KMS-11 (cell line): Measurements from ENCODE around the gene ZNF142.

Source experiments
- H2AFZ ChIP-seq: fragments of 200-600 bp; sonication (generic); 2 replicates; pipeline ENCODE4 v1.6.1; 2016; ENCODE audit warnings: antibody characterized with exemption, mixed run types, low read depth
- H3K27ac ChIP-seq: fragments of 200-600 bp; sonication (generic); 2 replicates; pipeline ENCODE4 v1.6.1; 2016; ENCODE audit warnings: mild to moderate bottlenecking, mixed run types
- H3K27me3 ChIP-seq: fragments of 200-600 bp; sonication (generic); 2 replicates; pipeline ENCODE4 v1.6.1; 2017; ENCODE audit warnings: mild to moderate bottlenecking, low read depth, mixed run types, moderate library complexity; ENCODE audit not compliant: insufficient read depth
- H3K36me3 ChIP-seq: fragments of 200-600 bp; sonication (generic); 2 replicates; pipeline ENCODE4 v1.6.1; 2017; ENCODE audit warnings: mild to moderate bottlenecking, mixed run types; ENCODE audit not compliant: insufficient read depth
- H3K4me1 ChIP-seq: fragments of 200-600 bp; sonication (generic); 2 replicates; pipeline ENCODE4 v1.6.1; 2016; ENCODE audit warnings: mild to moderate bottlenecking, low read depth, mixed run types; ENCODE audit not compliant: poor library complexity, severe bottlenecking
- H3K4me2 ChIP-seq: fragments of 200-600 bp; sonication (generic); 2 replicates; pipeline ENCODE4 v1.7.0; 2016; ENCODE audit warnings: mild to moderate bottlenecking, mixed run types
- H3K4me3 ChIP-seq: fragments of 200-600 bp; sonication (generic); IDR thresholded peaks from 2 replicates; pipeline ENCODE4 v1.6.1; 2017; ENCODE audit warnings: low read depth, low read length, mixed read lengths; ENCODE audit not compliant: insufficient read depth
- H3K79me2 ChIP-seq: fragments of 200-600 bp; sonication (generic); 2 replicates; pipeline ENCODE4 v1.6.1; 2016; ENCODE audit warnings: low read depth, mixed run types; ENCODE audit not compliant: insufficient read depth
- H3K9ac ChIP-seq: fragments of 200-600 bp; sonication (generic); 2 replicates; pipeline ENCODE4 v1.6.1; 2016; ENCODE audit warnings: mild to moderate bottlenecking, mixed run types
- H4K20me1 ChIP-seq: fragments of 200-600 bp; sonication (generic); 2 replicates; pipeline ENCODE4 v1.6.1; 2016; ENCODE audit warnings: mild to moderate bottlenecking, mixed run types; ENCODE audit not compliant: insufficient read depth
- TF ChIP-seq, protein P1 (sequence below): fragments of 200-600 bp; sonication (generic); conservative IDR thresholded peaks from 2 replicates; pipeline ENCODE4 v1.6.1; 2017; ENCODE audit warnings: low read depth, mild to moderate bottlenecking, antibody characterized with exemption, low read length, moderate library complexity, mixed read lengths

Gene ZNF142, protein sequence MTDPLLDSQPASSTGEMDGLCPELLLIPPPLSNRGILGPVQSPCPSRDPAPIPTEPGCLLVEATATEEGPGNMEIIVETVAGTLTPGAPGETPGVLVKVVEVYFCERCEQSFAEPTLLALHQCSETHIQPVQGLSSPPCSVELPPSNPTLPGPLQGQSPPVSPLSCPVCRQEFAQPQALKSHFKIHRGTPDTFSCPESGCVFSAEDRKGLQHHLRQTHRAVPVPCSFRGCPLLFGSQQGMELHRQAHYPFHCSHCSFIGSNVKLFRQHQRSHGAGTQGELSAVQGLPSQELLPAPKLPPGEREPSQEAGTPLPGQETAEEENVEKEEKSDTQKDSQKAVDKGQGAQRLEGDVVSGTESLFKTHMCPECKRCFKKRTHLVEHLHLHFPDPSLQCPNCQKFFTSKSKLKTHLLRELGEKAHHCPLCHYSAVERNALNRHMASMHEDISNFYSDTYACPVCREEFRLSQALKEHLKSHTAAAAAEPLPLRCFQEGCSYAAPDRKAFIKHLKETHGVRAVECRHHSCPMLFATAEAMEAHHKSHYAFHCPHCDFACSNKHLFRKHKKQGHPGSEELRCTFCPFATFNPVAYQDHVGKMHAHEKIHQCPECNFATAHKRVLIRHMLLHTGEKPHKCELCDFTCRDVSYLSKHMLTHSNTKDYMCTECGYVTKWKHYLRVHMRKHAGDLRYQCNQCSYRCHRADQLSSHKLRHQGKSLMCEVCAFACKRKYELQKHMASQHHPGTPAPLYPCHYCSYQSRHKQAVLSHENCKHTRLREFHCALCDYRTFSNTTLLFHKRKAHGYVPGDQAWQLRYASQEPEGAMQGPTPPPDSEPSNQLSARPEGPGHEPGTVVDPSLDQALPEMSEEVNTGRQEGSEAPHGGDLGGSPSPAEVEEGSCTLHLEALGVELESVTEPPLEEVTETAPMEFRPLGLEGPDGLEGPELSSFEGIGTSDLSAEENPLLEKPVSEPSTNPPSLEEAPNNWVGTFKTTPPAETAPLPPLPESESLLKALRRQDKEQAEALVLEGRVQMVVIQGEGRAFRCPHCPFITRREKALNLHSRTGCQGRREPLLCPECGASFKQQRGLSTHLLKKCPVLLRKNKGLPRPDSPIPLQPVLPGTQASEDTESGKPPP (N-terminal part only)

DNA sequence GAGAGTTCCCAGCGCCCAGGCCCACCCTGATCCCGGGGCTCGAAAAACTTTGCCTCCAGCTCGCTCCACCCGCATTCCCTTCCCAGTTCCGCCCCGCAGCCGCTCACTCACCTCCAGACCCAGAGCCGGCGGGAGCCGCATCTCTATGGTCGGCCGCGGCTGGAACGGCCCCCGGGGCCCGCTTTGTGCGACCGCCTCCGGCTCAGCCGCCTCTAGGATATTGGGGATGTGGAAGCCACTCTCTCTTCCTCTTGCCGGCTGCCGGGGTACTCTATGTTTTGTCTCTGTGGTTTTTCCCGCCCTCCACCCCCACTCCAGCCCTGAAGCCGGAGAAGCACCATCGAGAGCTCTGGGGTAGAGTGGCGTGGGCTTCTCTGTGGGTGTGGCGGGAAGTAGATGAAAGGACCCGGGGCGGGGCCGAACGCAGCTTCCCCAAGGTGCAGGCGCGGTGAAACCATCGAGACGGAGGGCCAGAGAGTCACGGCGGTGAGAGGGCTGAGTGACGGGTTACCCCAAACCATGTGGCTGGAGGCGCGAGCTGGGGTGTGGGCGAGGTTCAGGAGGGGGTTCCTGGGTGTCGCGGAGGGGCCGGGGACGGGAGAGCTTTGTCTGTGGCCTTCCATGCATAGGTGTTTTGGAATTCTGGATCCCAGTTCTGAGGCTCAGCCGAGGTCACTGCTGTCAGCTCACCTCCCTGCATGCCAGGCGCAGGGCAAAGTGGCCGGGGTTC, at the start of gene ZNF142, which contains the start of gene BCS1L:
TSS of gene ZNF142 (minus strand) at position 366 of the 730 bp plus-strand sequence. CDS start 3,194 bp downstream, outside the sequence.
TSS of gene BCS1L (plus strand) at position 426 of the 730 bp plus-strand sequence. CDS start 1,305 bp downstream, outside the sequence.
- H3K36me3 ChIP-seq: peaks cover 6% of the 10 kb centered on the region; the same call in 1 of the 2 replicates

DNA sequence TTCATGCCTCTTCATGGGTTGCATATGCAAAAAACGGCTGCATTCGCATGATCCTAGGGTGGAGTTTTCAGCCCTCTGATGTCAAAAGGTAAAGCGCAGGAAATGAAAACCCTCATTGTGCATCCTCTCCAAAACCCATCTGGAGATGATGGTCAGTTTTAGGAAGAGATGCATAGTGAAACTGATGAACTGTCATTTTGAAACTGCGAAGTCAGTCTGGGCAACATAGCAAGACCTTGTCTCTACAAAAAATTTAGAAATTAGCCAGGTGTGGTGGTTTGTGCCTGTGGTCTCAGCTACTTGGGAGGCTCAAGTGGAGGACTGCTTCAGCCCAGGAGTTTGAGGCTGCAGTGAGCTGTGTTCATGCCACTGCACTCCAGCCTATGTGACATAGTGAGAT, 48.7 kb upstream of the ZNF142 start:
- Histone ChIP-seq H3K9ac (no peak overlapping the region), H3K4me2 (peak overlapping the region; percentile 41; the same call in 1 of the 2 replicates)
- TF ChIP-seq, protein P1, sequence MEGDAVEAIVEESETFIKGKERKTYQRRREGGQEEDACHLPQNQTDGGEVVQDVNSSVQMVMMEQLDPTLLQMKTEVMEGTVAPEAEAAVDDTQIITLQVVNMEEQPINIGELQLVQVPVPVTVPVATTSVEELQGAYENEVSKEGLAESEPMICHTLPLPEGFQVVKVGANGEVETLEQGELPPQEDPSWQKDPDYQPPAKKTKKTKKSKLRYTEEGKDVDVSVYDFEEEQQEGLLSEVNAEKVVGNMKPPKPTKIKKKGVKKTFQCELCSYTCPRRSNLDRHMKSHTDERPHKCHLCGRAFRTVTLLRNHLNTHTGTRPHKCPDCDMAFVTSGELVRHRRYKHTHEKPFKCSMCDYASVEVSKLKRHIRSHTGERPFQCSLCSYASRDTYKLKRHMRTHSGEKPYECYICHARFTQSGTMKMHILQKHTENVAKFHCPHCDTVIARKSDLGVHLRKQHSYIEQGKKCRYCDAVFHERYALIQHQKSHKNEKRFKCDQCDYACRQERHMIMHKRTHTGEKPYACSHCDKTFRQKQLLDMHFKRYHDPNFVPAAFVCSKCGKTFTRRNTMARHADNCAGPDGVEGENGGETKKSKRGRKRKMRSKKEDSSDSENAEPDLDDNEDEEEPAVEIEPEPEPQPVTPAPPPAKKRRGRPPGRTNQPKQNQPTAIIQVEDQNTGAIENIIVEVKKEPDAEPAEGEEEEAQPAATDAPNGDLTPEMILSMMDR: no peak

More for the DNA sequence above, at the start of gene ZNF142, which contains the start of gene BCS1L:
- Histone ChIP-seq H3K79me2 (peaks cover 23% of the 10 kb centered on the region), H3K27ac (peak within 1 kb of the TSS; percentile 62), H4K20me1 (no peaks in the 10 kb centered on the region), H3K4me3 (no peak within 1 kb of the TSS), H3K27me3 (no peaks in the 10 kb centered on the region), H2AFZ (peak within 1 kb of the TSS; percentile 91), H3K4me2 (peak within 1 kb of the TSS; percentile 75), H3K4me1 (peaks cover 21% of the 10 kb centered on the region), H3K9ac (peak within 1 kb of the TSS; percentile 88)
- TF ChIP-seq, protein P1: no peak

DNA sequence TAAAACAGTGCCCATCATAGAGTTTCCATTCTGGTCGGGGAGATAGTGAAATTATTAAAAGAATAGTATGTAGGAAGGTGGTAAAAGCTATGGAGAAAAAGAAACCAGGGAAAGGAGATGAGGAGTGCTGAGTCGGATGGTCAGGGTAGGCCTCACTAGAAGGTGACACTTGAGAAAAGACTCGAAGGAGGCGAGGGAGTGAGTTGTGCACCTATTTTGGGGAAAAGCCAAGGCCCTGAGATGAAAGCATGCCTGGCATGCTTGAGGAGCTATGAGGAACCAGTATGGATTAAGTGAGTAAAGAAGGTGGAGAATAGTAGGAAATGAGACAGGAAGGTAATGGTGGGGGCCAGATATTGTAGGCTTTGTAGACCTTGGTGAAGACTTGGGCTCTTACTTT, 43.9 kb upstream of the ZNF142 start:
- no peaks in the 10 kb centered on the region for H3K36me3 ChIP-seq
- H2AFZ ChIP-seq: no peak overlapping the region
- H3K9ac ChIP-seq: no peak overlapping the region
- no peak overlapping the region for H3K4me3 ChIP-seq
- H3K4me1 ChIP-seq: peaks cover 18% of the 10 kb centered on the region
- no peaks in the 10 kb centered on the region for H3K79me2 ChIP-seq
- no peaks in the 10 kb centered on the region for H4K20me1 ChIP-seq
- TF ChIP-seq, protein P1: no peak
- H3K4me2 ChIP-seq: no peak overlapping the region
- no peaks in the 10 kb centered on the region for H3K27me3 ChIP-seq
- H3K27ac ChIP-seq: no peak overlapping the region

More for the DNA sequence above, 48.7 kb upstream of the ZNF142 start:
- peaks cover 20% of the 10 kb centered on the region for H3K79me2 ChIP-seq
- peak overlapping the region; percentile 38; the same call in 1 of the 2 replicates for H3K27ac ChIP-seq
- peaks cover 48% of the 10 kb centered on the region for H3K4me1 ChIP-seq
- H3K36me3 ChIP-seq: no peaks in the 10 kb centered on the region
- H2AFZ ChIP-seq: no peak overlapping the region
- H4K20me1 ChIP-seq: no peaks in the 10 kb centered on the region
- H3K4me3 ChIP-seq: no peak overlapping the region
- no peaks in the 10 kb centered on the region for H3K27me3 ChIP-seq
